ENCODE data around the gene CCDC33.
A peak's percentile ranks its signal among the peaks of the same experiment; 100 is the strongest.

The CCDC33 gene

GRCh38 chr15:74209997-74210671 is 26.0 kb upstream of the CCDC33 start:
- no peaks in the 10 kb centered on the region for H3K9me3 ChIP-seq (ENCODE audit: insufficient read depth, low read depth, low read length)
- peak overlapping the region; percentile 29; the same call in 1 of the 2 replicates for H3K27ac ChIP-seq (ENCODE audit: low read depth, low read length)
- no peak overlapping the region for H3K4me3 ChIP-seq (ENCODE audit: low read length)
- no peaks in the 10 kb centered on the region for H3K27me3 ChIP-seq (ENCODE audit: insufficient read depth, low read length)
- no peak overlapping the region for H3K9ac ChIP-seq (ENCODE audit: low read depth, low read length)
- 71% methylated on average over 4 of the region's 4 CpGs for WGBS
- H3K4me1 ChIP-seq (ENCODE audit: insufficient read depth, low read length), result peaks cover 59% of the 10 kb centered on the region
- H3K36me3 ChIP-seq (ENCODE audit: insufficient read depth, low read length), result no peaks in the 10 kb centered on the region

GRCh38 chr15:74210729-74211128 is 25.4 kb upstream of the CCDC33 start:
- Histone ChIP-seq H3K27ac (ENCODE audit: low read depth, low read length) (no peak overlapping the region), H3K4me3 (ENCODE audit: low read length) (no peak overlapping the region), H3K27me3 (ENCODE audit: insufficient read depth, low read length) (peaks cover under 1% of the 10 kb centered on the region; the same call in 1 of the 2 replicates), H3K9me3 (ENCODE audit: insufficient read depth, low read depth, low read length) (no peaks in the 10 kb centered on the region), H3K4me1 (ENCODE audit: insufficient read depth, low read length) (peaks cover 65% of the 10 kb centered on the region), H3K9ac (ENCODE audit: low read depth, low read length) (no peak overlapping the region), H3K36me3 (ENCODE audit: insufficient read depth, low read length) (no peaks in the 10 kb centered on the region)

- Histone ChIP-seq H3K4me1 (ENCODE audit: insufficient read depth, low read length) (peaks cover 70% of the 10 kb centered on the region), H3K4me3 (ENCODE audit: low read length) (no peak overlapping the region), H3K36me3 (ENCODE audit: insufficient read depth, low read length) (no peaks in the 10 kb centered on the region), H3K27me3 (ENCODE audit: insufficient read depth, low read length) (peaks cover 7% of the 10 kb centered on the region; the same call in 1 of the 2 replicates), H3K9ac (ENCODE audit: low read depth, low read length) (no peak overlapping the region), H3K27ac (ENCODE audit: low read depth, low read length) (no peak overlapping the region), H3K9me3 (ENCODE audit: insufficient read depth, low read depth, low read length) (no peaks in the 10 kb centered on the region)
- 80% methylated on average over 1 of the region's 1 CpG for WGBS
These were observed 24.5 kb upstream of the CCDC33 start for GRCh38 chr15:74211656-74212055.

- Histone ChIP-seq H3K36me3 (ENCODE audit: insufficient read depth, low read length) (no peaks in the 10 kb centered on the region), H3K27ac (ENCODE audit: low read depth, low read length) (no peak overlapping the region; the same call in 1 of the 2 replicates), H3K4me3 (ENCODE audit: low read length) (no peak overlapping the region), H3K9me3 (ENCODE audit: insufficient read depth, low read depth, low read length) (no peaks in the 10 kb centered on the region), H3K27me3 (ENCODE audit: insufficient read depth, low read length) (peaks cover 7% of the 10 kb centered on the region; the same call in 1 of the 2 replicates), H3K4me1 (ENCODE audit: insufficient read depth, low read length) (peaks cover 67% of the 10 kb centered on the region), H3K9ac (ENCODE audit: low read depth, low read length) (no peak overlapping the region)
- WGBS, result 83% methylated on average over 9 of the region's 9 CpGs
These were observed 23.6 kb upstream of the CCDC33 start for GRCh38 chr15:74212494-74212893.

GRCh38 chr15:74213858-74214284 is 22.3 kb upstream of the CCDC33 start:
- Histone ChIP-seq H3K27ac (ENCODE audit: low read depth, low read length) (peak overlapping the region; percentile 81), H3K4me1 (ENCODE audit: insufficient read depth, low read length) (peaks cover 60% of the 10 kb centered on the region), H3K9ac (ENCODE audit: low read depth, low read length) (peak overlapping the region; percentile 6; the same call in 1 of the 2 replicates), H3K4me3 (ENCODE audit: low read length) (no peak overlapping the region), H3K27me3 (ENCODE audit: insufficient read depth, low read length) (peaks cover 16% of the 10 kb centered on the region; the same call in 1 of the 2 replicates), H3K9me3 (ENCODE audit: insufficient read depth, low read depth, low read length) (no peaks in the 10 kb centered on the region), H3K36me3 (ENCODE audit: insufficient read depth, low read length) (no peaks in the 10 kb centered on the region)
- 28% methylated on average over 7 of the region's 7 CpGs for WGBS

- Histone ChIP-seq H3K9me3 (ENCODE audit: insufficient read depth, low read depth, low read length) (no peaks in the 10 kb centered on the region), H3K27ac (ENCODE audit: low read depth, low read length) (peak overlapping the region; percentile 81), H3K4me1 (ENCODE audit: insufficient read depth, low read length) (peaks cover 54% of the 10 kb centered on the region), H3K9ac (ENCODE audit: low read depth, low read length) (no peak overlapping the region), H3K27me3 (ENCODE audit: insufficient read depth, low read length) (peaks cover 22% of the 10 kb centered on the region), H3K4me3 (ENCODE audit: low read length) (no peak overlapping the region), H3K36me3 (ENCODE audit: insufficient read depth, low read length) (no peaks in the 10 kb centered on the region)
- WGBS, result 43% methylated on average over 6 of the region's 6 CpGs
These were observed 21.7 kb upstream of the CCDC33 start for GRCh38 chr15:74214324-74215021.

GRCh38 chr15:74215958-74216357 is 20.2 kb upstream of the CCDC33 start:
- Histone ChIP-seq H3K9ac (ENCODE audit: low read depth, low read length) (no peak overlapping the region), H3K27ac (ENCODE audit: low read depth, low read length) (no peak overlapping the region), H3K4me1 (ENCODE audit: insufficient read depth, low read length) (peaks cover 54% of the 10 kb centered on the region), H3K4me3 (ENCODE audit: low read length) (no peak overlapping the region), H3K36me3 (ENCODE audit: insufficient read depth, low read length) (no peaks in the 10 kb centered on the region), H3K27me3 (ENCODE audit: insufficient read depth, low read length) (peaks cover 36% of the 10 kb centered on the region), H3K9me3 (ENCODE audit: insufficient read depth, low read depth, low read length) (no peaks in the 10 kb centered on the region)
- WGBS, result 72% methylated on average over 8 of the region's 8 CpGs

GRCh38 chr15:74216949-74217348 is 19.2 kb upstream of the CCDC33 start:
- Histone ChIP-seq H3K4me3 (ENCODE audit: low read length) (no peak overlapping the region), H3K4me1 (ENCODE audit: insufficient read depth, low read length) (peaks cover 60% of the 10 kb centered on the region), H3K27ac (ENCODE audit: low read depth, low read length) (no peak overlapping the region), H3K36me3 (ENCODE audit: insufficient read depth, low read length) (no peaks in the 10 kb centered on the region), H3K9ac (ENCODE audit: low read depth, low read length) (no peak overlapping the region), H3K9me3 (ENCODE audit: insufficient read depth, low read depth, low read length) (no peaks in the 10 kb centered on the region), H3K27me3 (ENCODE audit: insufficient read depth, low read length) (peaks cover 46% of the 10 kb centered on the region)
- 89% methylated on average over 3 of the region's 3 CpGs for WGBS

- Histone ChIP-seq H3K9ac (ENCODE audit: low read depth, low read length) (no peak overlapping the region), H3K4me3 (ENCODE audit: low read length) (no peak overlapping the region), H3K4me1 (ENCODE audit: insufficient read depth, low read length) (peaks cover 60% of the 10 kb centered on the region), H3K9me3 (ENCODE audit: insufficient read depth, low read depth, low read length) (no peaks in the 10 kb centered on the region), H3K36me3 (ENCODE audit: insufficient read depth, low read length) (no peaks in the 10 kb centered on the region), H3K27ac (ENCODE audit: low read depth, low read length) (no peak overlapping the region), H3K27me3 (ENCODE audit: insufficient read depth, low read length) (peaks cover 58% of the 10 kb centered on the region)
- WGBS, result 94% methylated on average over 16 of the region's 16 CpGs
These were observed 17.9 kb upstream of the CCDC33 start for GRCh38 chr15:74217907-74218885.

GRCh38 chr15:74220475-74221248 is 15.5 kb upstream of the CCDC33 start:
- Histone ChIP-seq H3K4me1 (ENCODE audit: insufficient read depth, low read length) (peaks cover 55% of the 10 kb centered on the region), H3K4me3 (ENCODE audit: low read length) (no peak overlapping the region), H3K9me3 (ENCODE audit: insufficient read depth, low read depth, low read length) (no peaks in the 10 kb centered on the region), H3K27ac (ENCODE audit: low read depth, low read length) (no peak overlapping the region), H3K27me3 (ENCODE audit: insufficient read depth, low read length) (peaks cover 81% of the 10 kb centered on the region), H3K9ac (ENCODE audit: low read depth, low read length) (no peak overlapping the region), H3K36me3 (ENCODE audit: insufficient read depth, low read length) (no peaks in the 10 kb centered on the region)
- WGBS, result 38% methylated on average over 11 of the region's 11 CpGs
